ENCODE data around the gene RFX3.

Gene RFX3

GRCh38 chr9:3189113-3189861 is 336.5 kb downstream of the RFX3 start:
- H3K27me3 ChIP-seq (ENCODE audit: insufficient read depth, poor library complexity, severe bottlenecking), result peaks cover 5% of the 10 kb centered on the region
- H3K27ac ChIP-seq (replicated peaks), result no peak overlapping the region
- TF ChIP-seq CTCF (IDR thresholded peaks at IDR 0.05; ENCODE audit: insufficient read depth, low read length) (no peak), GABPA (IDR thresholded peaks at IDR 0.05; ENCODE audit: low read depth) (no peak), SPI1 (IDR thresholded peaks at IDR 0.05; ENCODE audit: borderline replicate concordance, low read depth) (peak; percentile 21; the same call in 1 of the 2 replicates), REST (IDR thresholded peaks at IDR 0.05; ENCODE audit: insufficient replicate concordance, low read depth) (no peak), POLR2AphosphoS5 (IDR thresholded peaks at IDR 0.05; ENCODE audit: low read depth) (no peak)
- DNase-seq (ENCODE audit: low read depth in 1 of 2, low spot score in 1 of 2), result no peak
- H3K4me3 ChIP-seq (replicated peaks; ENCODE audit: insufficient read depth, low read length), result no peak overlapping the region

- DNase-seq (ENCODE audit: low read depth in 1 of 2, low spot score in 1 of 2), result no peak
- TF ChIP-seq POLR2AphosphoS5 (IDR thresholded peaks at IDR 0.05; ENCODE audit: low read depth) (no peak), SPI1 (IDR thresholded peaks at IDR 0.05; ENCODE audit: borderline replicate concordance, low read depth) (no peak), GABPA (IDR thresholded peaks at IDR 0.05; ENCODE audit: low read depth) (no peak), REST (IDR thresholded peaks at IDR 0.05; ENCODE audit: insufficient replicate concordance, low read depth) (no peak)
- Histone ChIP-seq H3K4me3 (replicated peaks; ENCODE audit: insufficient read depth, low read length) (no peak overlapping the region), H3K27me3 (ENCODE audit: insufficient read depth, poor library complexity, severe bottlenecking) (peaks cover 19% of the 10 kb centered on the region), H3K27ac (replicated peaks) (no peak overlapping the region)
These were observed 339.1 kb downstream of the RFX3 start for GRCh38 chr9:3186751-3187150.

- Histone ChIP-seq H3K4me3 (replicated peaks; ENCODE audit: insufficient read depth, low read length) (no peak overlapping the region), H3K27ac (replicated peaks) (no peak overlapping the region), H3K27me3 (ENCODE audit: insufficient read depth, poor library complexity, severe bottlenecking) (peaks cover 36% of the 10 kb centered on the region)
- peak; percentile 13 for TF ChIP-seq CTCF (IDR thresholded peaks at IDR 0.05; ENCODE audit: insufficient read depth, low read length)
- no peak for TF ChIP-seq REST (IDR thresholded peaks at IDR 0.05; ENCODE audit: insufficient replicate concordance, low read depth)
- DNase-seq (ENCODE audit: low read depth in 1 of 2, low spot score in 1 of 2), result peak in 1 of 2 experiments; percentile 54
These were observed 344.5 kb downstream of the RFX3 start for GRCh38 chr9:3181049-3181953.

All from HL-60 (cell line).